HG02588 (cell line): Measurements from ENCODE around the gene UBE2G1.
A peak's percentile ranks its signal among the peaks of the same experiment; 100 is the strongest.
"Not testable (repeated sequence)": the region's sequence is repeated elsewhere in the genome, so short reads cannot be mapped to it uniquely, and the experiment has no call there.

Source experiments
- ATAC-seq: cut with Tn5 transposase; IDR thresholded peaks from one replicate; pipeline ENCODE4 v1.9.1; 2021; ENCODE audit warnings: mild to moderate bottlenecking, moderate library complexity; ENCODE audit not compliant: unreplicated experiment

Gene UBE2G1

GRCh38 chr17:4366327-4367063 lies at the start of gene UBE2G1:
UBE2G1 (minus strand) TSS chr17:4366675; CDS start chr17:4366316, 359 bp downstream.
- ATAC-seq, result peak; percentile 70

- no peak for ATAC-seq
These were observed 46.7 kb upstream of the UBE2G1 start for GRCh38 chr17:4412933-4413831.

GRCh38 chr17:4411201-4411600 lies 44.7 kb upstream of the UBE2G1 start:
- no peak for ATAC-seq

GRCh38 chr17:4409659-4410058 lies 43.2 kb upstream of the UBE2G1 start:
- no peak for ATAC-seq

GRCh38 chr17:4407851-4408250 lies 41.4 kb upstream of the UBE2G1 start:
- no peak for ATAC-seq

GRCh38 chr17:4407216-4407615 lies 40.7 kb upstream of the UBE2G1 start:
- no peak for ATAC-seq

- no peak for ATAC-seq
These were observed 39.9 kb upstream of the UBE2G1 start for GRCh38 chr17:4406386-4406785.

- ATAC-seq, result no peak
These were observed 39.2 kb upstream of the UBE2G1 start for GRCh38 chr17:4405699-4406098.

- no peak for ATAC-seq
These were observed 38.7 kb upstream of the UBE2G1 start for GRCh38 chr17:4405038-4405669.

- ATAC-seq, result no peak
These were observed 31.4 kb upstream of the UBE2G1 start for GRCh38 chr17:4397840-4398239.

GRCh38 chr17:4395111-4395478 lies 28.6 kb upstream of the UBE2G1 start:
- ATAC-seq, result no peak

- ATAC-seq, result no peak
These were observed 28.0 kb upstream of the UBE2G1 start for GRCh38 chr17:4394208-4395110.

- no peak for ATAC-seq
These were observed 27.3 kb upstream of the UBE2G1 start for GRCh38 chr17:4393806-4394205.

- ATAC-seq, result no peak
These were observed 22.6 kb upstream of the UBE2G1 start for GRCh38 chr17:4389079-4389478.

- no peak for ATAC-seq
These were observed 20.7 kb upstream of the UBE2G1 start for GRCh38 chr17:4387137-4387536.

GRCh38 chr17:4386406-4386805 lies 19.9 kb upstream of the UBE2G1 start:
- no peak for ATAC-seq

- ATAC-seq, result no peak
These were observed 15.5 kb upstream of the UBE2G1 start for GRCh38 chr17:4381690-4382671.

- ATAC-seq, result no peak
These were observed 12.2 kb upstream of the UBE2G1 start for GRCh38 chr17:4378626-4379025.

- not testable (repeated sequence) for ATAC-seq
These were observed 10.8 kb upstream of the UBE2G1 start for GRCh38 chr17:4377247-4377646.
